Activated T-cell treated with anti-CD3 and anti-CD28 coated beads, Interleukin-2, amount 50 U/mL, for 4 hours (primary cell): ENCODE data around the gene IFIH1. TPM values are rescaled to one million over a fixed set of nuclear protein-coding genes. Genes with fewer than 3 reads are reported as not detected.
A peak's percentile ranks its signal among the peaks of the same experiment; 100 is the strongest.

Source experiments
- ATAC-seq, 2 donors: fragments of 200-7000 bp; cut with Tn5 transposase; one replicate each; pipeline ENCODE4 v1.10.0; 2021
- DNase-seq: peaks from one replicate; pipeline ENCODE4 v3.0.0-alpha.2; 2020
- H3K27me3 Mint-ChIP-seq: one replicate; pipeline ENCODE4 v1.8.0; 2021; ENCODE audit warnings: low read depth, mixed read lengths
- H3K36me3 Mint-ChIP-seq: one replicate; pipeline ENCODE4 v1.8.0; 2022; ENCODE audit warnings: mixed read lengths; ENCODE audit not compliant: insufficient read depth
- H3K4me1 Mint-ChIP-seq: one replicate; pipeline ENCODE4 v1.8.0; 2021; ENCODE audit warnings: low read depth, mixed read lengths
- H3K4me3 Mint-ChIP-seq: one replicate; pipeline ENCODE4 v1.8.0; 2021; ENCODE audit warnings: mild to moderate bottlenecking, moderate library complexity, mixed read lengths
- H3K9me3 Mint-ChIP-seq: one replicate; pipeline ENCODE4 v1.8.0; 2021; ENCODE audit warnings: mixed read lengths
- total RNA-seq, 3 donors: library from RNA; stranded (reverse); gene quantifications; one replicate each; pipeline ENCODE4 v1.2.1, GENCODE V29; 2021

IFIH1 gene
- 10 to 100 TPM; 12.8 to 17.2 (median 12.8) TPM for total RNA-seq

DNA sequence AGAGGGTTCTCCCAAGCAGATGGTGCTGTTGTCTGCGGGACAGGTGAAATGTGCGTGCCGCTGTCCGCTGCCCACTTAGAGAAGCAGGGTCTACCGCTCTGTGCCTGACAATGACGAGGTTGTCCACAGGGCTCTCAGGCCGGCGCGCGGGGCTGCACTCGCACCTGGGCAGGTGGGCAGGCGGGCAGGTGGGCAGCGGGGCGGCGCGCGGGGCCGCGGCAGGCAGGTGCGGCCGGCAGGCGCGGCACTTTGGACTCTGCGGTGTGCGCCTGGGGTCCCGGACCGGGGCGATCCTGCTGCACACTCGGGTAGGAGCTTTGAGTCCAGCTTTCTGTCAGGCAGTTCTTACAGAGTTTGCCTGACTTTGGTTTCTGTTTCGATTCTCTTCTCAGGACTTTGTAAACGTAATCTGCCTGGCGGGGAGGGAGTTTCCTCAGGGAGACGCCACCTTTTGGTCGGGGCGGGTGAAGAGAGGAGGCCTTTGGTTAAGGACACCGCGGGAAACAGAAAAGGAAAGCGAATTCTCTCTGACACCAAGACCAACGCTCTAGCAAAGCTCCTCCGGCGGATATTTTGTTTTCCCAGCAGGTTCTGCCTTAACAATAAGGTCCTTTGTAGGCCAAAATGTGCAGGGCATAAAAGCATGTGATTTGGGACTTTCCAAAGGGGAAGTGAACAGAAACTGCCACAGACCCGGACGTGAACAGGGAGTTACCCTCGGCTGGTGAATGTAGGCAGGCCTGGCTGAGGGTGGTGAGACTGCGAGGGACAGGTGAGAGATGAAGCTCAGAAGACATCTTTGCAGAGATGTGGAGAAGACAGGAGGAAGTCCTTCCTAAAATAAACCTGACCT lies at the start of gene IFIH1:
IFIH1 (minus strand) TSS at position 357 of the 853 bp plus-strand sequence. CDS start 377 bp downstream, outside the sequence.
- ATAC-seq: peak; percentile 84 to 86

DNA sequence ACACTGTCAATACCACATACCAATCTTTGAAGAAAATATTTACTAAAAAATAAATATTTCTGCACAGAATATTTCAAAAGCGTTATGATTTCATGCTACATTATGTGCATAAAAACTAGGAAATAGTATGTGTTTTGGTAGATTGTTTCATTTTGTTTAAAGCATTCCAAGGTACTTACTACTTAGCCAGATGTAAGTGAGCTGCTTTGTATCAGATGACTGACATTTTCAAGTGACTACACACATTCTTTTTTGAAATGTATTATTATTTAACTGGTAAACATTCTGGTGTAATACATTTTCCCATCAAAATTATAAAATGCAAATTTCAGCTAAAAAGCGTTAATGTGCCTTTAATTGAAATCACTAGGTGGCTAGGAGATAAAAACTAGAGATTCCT lies 46.9 kb upstream of the IFIH1 start:
- no peaks in the 10 kb centered on the region for H3K4me1 Mint-ChIP-seq
- H3K36me3 Mint-ChIP-seq: no peaks in the 10 kb centered on the region
- no peaks in the 10 kb centered on the region for H3K9me3 Mint-ChIP-seq
- H3K4me3 Mint-ChIP-seq: no peak overlapping the region
- ATAC-seq: no peak
- no peak for DNase-seq
- H3K27me3 Mint-ChIP-seq: no peaks in the 10 kb centered on the region

More for the DNA sequence above, at the start of gene IFIH1:
- peaks cover 13% of the 10 kb centered on the region for H3K36me3 Mint-ChIP-seq
- no peaks in the 10 kb centered on the region for H3K27me3 Mint-ChIP-seq
- H3K9me3 Mint-ChIP-seq: no peaks in the 10 kb centered on the region
- peaks cover 59% of the 10 kb centered on the region for H3K4me1 Mint-ChIP-seq
- H3K4me3 Mint-ChIP-seq: peak within 1 kb of the TSS; percentile 90
- peak; percentile 63 for DNase-seq

DNA sequence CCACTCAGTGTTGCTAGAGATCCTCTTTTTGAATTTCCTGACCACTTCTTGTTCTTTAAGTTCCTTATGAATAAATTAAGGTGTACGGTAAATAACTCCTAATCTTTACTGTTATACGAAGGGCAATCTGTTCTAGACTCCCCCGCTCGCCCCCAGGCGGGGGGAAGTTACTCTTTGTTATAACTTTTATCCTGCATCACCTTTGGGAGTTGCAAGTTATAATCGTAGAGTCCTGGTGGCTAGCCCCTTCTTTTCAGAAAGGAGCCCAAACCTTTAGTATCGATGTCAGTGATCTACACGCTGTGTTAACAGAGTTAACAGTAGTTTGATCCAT lies 26.1 kb upstream of the IFIH1 start:
- DNase-seq (no peak), ATAC-seq (no peak)
- H3K4me3 Mint-ChIP-seq: peak overlapping the region; percentile 83
- peaks cover 11% of the 10 kb centered on the region for H3K4me1 Mint-ChIP-seq
- peaks cover 3% of the 10 kb centered on the region for H3K36me3 Mint-ChIP-seq
- H3K27me3 Mint-ChIP-seq: no peaks in the 10 kb centered on the region
- H3K9me3 Mint-ChIP-seq: no peaks in the 10 kb centered on the region

DNA sequence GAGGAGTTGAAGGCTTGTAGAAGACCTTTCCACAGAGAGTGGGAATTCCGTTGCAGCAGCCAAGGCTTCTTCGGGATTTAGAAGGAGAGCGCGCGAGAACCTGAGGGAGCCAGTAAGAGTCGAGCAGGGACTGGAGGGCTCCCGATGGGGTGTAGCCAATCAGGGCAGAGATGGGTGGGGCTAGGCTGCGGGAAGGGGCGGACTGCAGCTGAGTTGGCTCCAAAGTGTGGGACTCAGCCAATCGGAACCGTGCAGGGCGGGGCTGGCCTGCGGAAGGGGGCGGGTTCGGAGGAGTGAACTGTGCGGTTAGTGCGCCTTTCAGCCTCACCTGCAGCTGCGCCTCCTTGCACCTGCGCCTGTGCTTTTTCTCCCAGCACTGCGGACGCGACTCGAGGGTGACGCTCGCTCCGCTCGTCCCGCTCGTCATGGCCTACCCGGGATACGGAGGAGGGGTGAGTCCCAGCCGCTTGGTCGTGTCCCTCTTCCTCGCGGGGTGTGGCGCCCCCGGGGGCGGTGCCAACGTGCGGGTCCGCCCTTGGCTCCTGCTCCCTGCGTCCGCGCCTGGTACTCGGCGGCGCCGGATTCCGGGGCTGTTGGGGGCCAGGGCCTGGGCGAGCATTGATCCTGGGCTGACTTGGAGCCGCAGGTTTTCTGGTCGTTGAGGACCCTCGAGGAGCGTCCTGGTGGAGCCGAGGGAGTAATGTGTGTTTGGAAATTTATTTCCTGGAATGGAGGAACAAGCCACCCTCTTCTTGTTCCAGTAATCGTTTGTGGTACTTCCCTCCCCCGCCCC lies 25.5 kb upstream of the IFIH1 start, which contains the start of gene GCA:
GCA (plus strand) TSS at position 309 of the 793 bp plus-strand sequence; CDS start at position 426, 117 bp downstream.
- Mint-ChIP-seq H3K36me3 (no peaks in the 10 kb centered on the region), H3K9me3 (no peaks in the 10 kb centered on the region), H3K4me3 (peak within 1 kb of the TSS; percentile 83), H3K27me3 (no peaks in the 10 kb centered on the region), H3K4me1 (peaks cover 11% of the 10 kb centered on the region)
- ATAC-seq (peak; percentile 99), DNase-seq (peak; percentile 98)

DNA sequence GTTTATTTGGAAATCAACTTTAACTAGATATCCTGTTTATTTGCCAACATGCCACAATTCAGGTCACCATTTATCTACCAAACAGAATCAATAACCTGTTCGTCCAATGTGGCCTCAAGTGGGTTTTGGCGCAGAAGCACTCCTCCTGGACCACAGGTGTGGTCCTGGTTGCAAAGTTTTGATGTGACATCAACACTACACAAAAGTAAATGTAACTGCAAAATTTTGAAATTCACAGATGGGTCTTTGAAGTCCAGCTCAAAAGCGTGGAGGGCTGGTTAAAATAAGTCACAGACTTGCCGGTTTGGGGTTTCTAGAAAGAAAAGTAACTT lies 25.0 kb upstream of the IFIH1 start:
- Mint-ChIP-seq H3K27me3 (no peaks in the 10 kb centered on the region), H3K4me3 (peak overlapping the region; percentile 83), H3K36me3 (no peaks in the 10 kb centered on the region), H3K9me3 (no peaks in the 10 kb centered on the region), H3K4me1 (peaks cover 11% of the 10 kb centered on the region)
- DNase-seq (no peak), ATAC-seq (no peak)

DNA sequence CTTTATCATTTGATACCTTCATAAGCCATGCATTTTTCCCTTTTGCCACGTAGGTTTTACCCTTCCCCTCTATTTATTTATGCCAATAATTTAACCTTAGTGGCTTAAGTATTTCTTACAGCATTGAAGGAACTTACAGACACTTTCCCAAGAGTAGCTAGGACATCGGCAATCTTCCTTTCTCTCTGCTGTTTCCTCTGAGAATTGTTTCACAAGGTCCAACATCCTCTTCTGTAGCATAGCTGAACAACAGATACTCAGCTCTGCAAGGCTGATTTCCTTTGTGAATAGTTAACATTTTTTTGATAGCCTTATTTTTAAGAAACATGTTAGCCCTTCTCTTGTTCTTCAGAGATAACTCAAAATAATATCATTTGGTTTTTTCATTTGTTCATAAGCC lies 24.4 kb upstream of the IFIH1 start:
- Mint-ChIP-seq H3K4me1 (peaks cover 11% of the 10 kb centered on the region), H3K9me3 (no peaks in the 10 kb centered on the region), H3K27me3 (no peaks in the 10 kb centered on the region), H3K4me3 (peak overlapping the region; percentile 16), H3K36me3 (no peaks in the 10 kb centered on the region)
- ATAC-seq (no peak), DNase-seq (no peak)

DNA sequence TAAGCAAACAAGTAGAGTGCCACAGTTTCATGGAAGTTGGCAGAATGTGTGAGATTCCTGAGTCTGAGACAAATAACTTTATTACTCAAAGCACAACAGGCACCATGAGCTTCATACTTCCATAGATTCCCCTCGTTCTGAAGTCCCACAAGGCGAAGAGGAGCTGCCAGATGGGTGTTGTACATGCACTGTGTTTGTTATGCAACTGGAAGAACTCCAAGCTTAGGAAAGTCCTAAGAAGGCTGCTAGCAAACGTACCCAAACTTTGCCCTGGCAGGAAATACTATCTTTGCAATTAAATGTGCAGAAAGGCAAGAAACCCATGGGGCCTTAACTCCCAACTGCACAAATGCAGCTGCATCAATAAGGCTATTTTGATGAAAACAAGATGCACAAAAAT lies 23.8 kb upstream of the IFIH1 start:
- H3K36me3 Mint-ChIP-seq: no peaks in the 10 kb centered on the region
- peaks cover 11% of the 10 kb centered on the region for H3K4me1 Mint-ChIP-seq
- ATAC-seq: no peak
- DNase-seq: no peak
- H3K27me3 Mint-ChIP-seq: no peaks in the 10 kb centered on the region
- H3K4me3 Mint-ChIP-seq: no peak overlapping the region
- no peaks in the 10 kb centered on the region for H3K9me3 Mint-ChIP-seq

DNA sequence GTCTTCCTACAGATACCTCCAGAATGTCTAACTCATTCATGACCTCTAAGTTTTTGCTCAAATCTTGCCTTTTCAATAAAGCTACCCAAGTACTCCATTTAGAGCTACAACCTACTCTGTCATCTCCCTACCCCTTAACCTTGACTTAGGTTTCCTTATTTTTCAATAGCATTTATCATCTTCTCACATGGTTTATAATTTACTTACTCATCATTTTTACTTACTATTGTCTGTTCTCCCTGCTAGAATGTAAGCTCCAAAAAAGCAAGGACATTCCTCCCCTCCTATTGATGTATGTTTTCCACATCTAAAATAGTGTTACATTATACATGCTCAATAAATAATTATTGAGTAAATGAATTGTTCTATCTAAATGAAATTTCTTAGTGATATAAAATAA lies 22.3 kb upstream of the IFIH1 start:
- ATAC-seq: no peak

DNA sequence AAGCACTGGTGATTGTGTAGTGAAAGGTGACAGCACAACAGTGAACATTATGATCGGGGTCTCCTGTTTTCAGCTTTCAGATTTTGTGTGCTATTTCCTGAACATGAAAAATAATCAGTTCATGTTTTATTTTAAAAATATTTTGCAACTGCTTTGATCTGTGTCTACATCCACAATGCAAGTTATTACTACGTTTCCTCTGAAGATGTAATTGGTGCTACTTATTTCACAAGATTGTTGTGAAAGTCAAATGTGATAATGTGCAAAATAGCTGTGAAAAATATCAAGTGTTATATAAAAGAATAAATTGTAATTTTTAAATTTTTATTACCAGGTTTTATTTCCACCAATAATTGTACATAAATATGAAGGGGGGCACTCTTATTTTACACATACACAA lies 19.4 kb upstream of the IFIH1 start:
- no peaks in the 10 kb centered on the region for H3K36me3 Mint-ChIP-seq
- H3K9me3 Mint-ChIP-seq: no peaks in the 10 kb centered on the region
- ATAC-seq (no peak), DNase-seq (no peak)
- no peaks in the 10 kb centered on the region for H3K27me3 Mint-ChIP-seq
- no peaks in the 10 kb centered on the region for H3K4me1 Mint-ChIP-seq
- no peak overlapping the region for H3K4me3 Mint-ChIP-seq

More for the DNA sequence above, 22.3 kb upstream of the IFIH1 start:
- H3K4me1 Mint-ChIP-seq: peaks cover 11% of the 10 kb centered on the region
- H3K4me3 Mint-ChIP-seq: no peak overlapping the region
- no peak for DNase-seq
- no peaks in the 10 kb centered on the region for H3K36me3 Mint-ChIP-seq
- H3K9me3 Mint-ChIP-seq: no peaks in the 10 kb centered on the region
- H3K27me3 Mint-ChIP-seq: no peaks in the 10 kb centered on the region

DNA sequence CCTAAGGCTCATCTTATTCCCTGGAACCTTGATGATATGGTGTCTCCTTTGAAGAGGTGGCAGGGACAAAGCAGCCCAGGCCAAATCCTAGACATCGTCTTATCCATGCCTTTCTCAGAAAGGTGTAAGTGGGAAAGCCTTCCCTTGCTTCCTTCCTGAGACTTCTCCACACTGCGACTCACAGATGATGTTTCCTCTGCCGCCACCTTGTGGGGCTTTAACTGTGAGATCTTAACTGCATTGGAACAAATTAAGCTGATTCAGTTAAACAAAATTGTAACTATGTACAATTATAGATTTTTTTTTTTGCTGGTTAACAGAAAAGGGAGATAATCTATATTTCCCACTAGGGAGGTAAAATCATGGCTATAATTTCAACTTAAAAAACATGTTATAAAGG lies 15.5 kb upstream of the IFIH1 start:
- Mint-ChIP-seq H3K9me3 (no peaks in the 10 kb centered on the region), H3K4me3 (no peak overlapping the region), H3K4me1 (no peaks in the 10 kb centered on the region), H3K36me3 (no peaks in the 10 kb centered on the region), H3K27me3 (no peaks in the 10 kb centered on the region)
- ATAC-seq (peak in 1 of 2 donors; percentile 48), DNase-seq (no peak)

DNA sequence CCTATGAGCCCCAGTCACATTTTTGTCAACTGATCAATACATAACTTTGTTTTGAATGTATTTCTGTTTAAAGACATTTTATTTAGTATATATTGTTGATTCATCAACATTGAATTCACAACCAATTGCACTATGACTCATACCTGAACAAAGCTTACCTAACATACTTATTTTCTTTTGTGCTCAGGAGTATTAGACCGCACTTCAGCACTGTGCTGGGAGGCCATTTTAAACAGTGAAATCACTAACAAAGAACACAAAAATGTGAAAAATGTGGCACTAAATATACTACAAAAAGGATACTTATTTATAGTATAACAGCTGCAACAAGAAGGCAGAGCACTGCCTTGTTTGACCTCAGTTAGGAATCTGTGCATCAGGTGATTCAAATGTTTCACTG lies 12.4 kb upstream of the IFIH1 start:
- Mint-ChIP-seq H3K27me3 (no peaks in the 10 kb centered on the region), H3K4me3 (no peak overlapping the region), H3K9me3 (no peaks in the 10 kb centered on the region), H3K36me3 (no peaks in the 10 kb centered on the region), H3K4me1 (peaks cover 2% of the 10 kb centered on the region)
- DNase-seq (no peak), ATAC-seq (no peak)

DNA sequence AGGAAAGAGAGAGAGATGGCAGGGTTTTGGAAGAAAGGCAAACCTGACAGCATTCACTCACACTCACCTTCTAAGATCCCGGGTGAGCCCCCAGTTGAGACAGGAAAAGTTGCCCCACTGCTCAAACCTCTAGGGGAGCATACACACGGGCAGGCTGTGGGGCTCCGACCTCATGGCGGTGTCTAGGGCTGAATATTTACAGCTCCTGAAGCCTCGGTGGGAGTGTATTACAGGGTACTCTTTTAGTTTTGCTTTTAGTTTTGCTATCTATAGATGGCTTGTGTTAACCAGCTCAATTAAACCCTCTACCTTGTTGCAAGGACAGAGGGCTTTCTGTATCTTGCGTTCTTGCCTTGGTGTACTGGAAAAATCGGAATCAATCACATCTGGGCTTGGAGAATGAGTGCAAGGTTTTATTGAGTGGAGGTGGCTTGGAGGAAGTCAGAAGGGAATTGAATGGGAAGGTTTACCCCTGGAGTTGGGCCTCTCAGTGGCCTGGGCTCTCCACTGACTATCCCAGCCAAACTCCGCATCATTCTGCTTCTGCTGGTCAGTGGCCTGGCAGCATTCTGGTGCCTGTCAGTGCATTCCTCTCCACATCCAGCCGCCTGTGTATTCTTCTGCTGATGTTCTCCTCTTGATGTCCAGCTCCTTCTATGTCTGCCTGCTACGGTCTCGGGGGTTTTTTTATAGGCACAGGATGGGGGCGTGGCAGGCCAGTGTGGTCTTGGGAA lies 10.1 kb upstream of the IFIH1 start:
- ATAC-seq (no peak), DNase-seq (no peak)
- Mint-ChIP-seq H3K4me3 (no peak overlapping the region), H3K27me3 (no peaks in the 10 kb centered on the region), H3K4me1 (peaks cover 2% of the 10 kb centered on the region), H3K9me3 (no peaks in the 10 kb centered on the region), H3K36me3 (peaks cover 2% of the 10 kb centered on the region)

DNA sequence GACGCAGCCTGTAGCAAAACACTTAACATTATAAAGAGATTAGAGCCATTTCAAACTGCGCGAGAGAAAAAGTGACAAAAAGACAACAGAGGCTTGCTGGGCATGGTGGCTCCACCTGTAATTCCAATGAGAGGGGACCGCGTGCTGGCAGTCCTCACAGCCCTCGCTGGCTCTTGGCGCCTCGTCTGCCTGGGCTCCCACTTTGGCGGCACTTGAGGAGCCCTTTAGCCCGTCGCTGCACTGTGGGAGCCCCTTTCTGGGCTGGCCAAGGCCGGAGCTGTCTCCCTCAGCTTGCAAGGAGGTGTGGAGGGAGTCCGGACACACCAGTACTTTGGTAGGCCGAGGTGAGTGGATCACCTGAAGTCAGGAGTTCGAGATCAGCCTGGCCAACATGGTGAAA lies 9.3 kb upstream of the IFIH1 start:
- Mint-ChIP-seq H3K4me1 (peaks cover 2% of the 10 kb centered on the region), H3K27me3 (no peaks in the 10 kb centered on the region), H3K9me3 (no peaks in the 10 kb centered on the region), H3K4me3 (no peak overlapping the region), H3K36me3 (peaks cover 2% of the 10 kb centered on the region)
- no peak for ATAC-seq
- no peak for DNase-seq

DNA sequence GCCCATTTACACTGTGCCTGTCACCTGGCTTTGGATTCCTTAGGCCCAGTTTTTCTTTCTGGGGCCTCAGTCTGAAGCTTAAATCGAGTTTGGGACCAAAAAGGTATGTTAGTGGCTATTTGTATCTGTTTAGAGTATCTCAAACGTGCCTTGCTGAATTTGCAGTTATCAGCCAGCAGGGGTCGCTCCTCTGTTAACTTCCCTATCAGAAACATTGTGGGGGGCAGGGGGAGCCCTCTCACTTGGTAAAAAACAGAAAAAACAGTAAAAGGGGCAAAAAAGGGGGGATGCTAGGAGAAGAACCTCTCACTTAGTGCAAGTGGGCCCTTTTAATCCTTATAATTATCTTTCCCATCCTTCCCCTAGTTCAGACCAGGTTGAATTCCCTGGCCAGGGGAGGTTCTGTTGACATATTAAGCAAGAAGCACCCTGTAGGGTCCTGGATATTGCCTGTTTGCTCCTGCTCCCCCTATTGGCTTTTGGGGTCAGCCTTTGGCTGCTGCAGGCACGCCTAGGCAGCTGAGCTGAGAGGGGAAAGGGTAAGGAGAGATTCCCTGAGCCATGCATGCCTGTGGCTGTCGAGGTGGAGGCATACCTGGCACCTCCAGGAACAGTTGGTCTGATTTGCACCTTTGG lies 8.8 kb upstream of the IFIH1 start:
- no peaks in the 10 kb centered on the region for H3K27me3 Mint-ChIP-seq
- H3K4me1 Mint-ChIP-seq: peaks cover 2% of the 10 kb centered on the region
- no peak overlapping the region for H3K4me3 Mint-ChIP-seq
- no peaks in the 10 kb centered on the region for H3K9me3 Mint-ChIP-seq
- H3K36me3 Mint-ChIP-seq: peaks cover 2% of the 10 kb centered on the region
- DNase-seq (peak; percentile 14), ATAC-seq (peak in 1 of 2 donors; percentile 43)
